ENCODE data around the gene UBALD1. TPM values are rescaled to one million over a fixed set of nuclear protein-coding genes. Genes with fewer than 3 reads are reported as not detected.

The UBALD1 gene
- total RNA-seq, 4 donors from 2014 or later = 13.5 to 19.0 (median 15.4) TPM

DNA sequence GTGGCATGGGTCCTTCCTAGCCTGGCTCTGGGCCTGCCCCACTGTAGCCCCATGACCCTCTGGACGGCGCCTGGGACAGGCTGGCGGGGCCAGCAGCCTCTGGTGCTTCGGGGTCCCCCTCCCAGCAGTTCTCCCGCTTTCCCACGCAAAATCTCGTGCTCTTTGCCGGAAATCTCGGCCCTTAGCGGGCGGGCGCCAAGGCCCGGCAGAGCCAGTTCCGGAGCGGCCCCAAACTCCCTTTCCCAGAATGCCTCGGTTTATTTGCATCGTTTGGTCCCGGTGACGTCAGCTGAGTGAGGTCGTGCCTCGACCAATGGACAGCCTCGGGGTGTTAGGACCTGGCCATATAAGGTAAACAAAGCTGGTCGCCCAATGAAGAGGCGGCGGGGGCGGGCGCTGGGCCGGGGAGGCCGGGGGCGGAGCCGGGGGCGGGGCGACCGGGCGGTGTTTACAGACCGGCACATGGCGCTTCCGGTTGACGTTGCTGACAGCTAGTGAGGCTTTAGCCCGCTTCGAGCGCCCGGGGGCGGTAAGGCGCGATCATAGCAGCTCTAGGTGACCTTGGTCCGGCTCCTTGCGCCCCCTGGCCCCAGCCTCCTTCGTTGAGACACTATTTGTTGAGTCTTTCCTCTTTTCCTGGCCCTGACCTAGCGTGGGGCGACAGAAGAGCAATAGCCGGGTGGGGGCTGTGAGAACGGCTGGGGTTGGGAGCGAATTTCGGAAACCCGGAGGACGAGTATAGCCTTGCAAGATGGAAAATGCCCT lies 1.5 kb upstream of the UBALD1 start:
- peak overlapping the region; percentile 95 to 99 (median 97) for H3K27ac ChIP-seq
- TF ChIP-seq POLR2A (IDR thresholded peaks at IDR 0.05) (peak; percentile 94), CTCF (IDR thresholded peaks at IDR 0.05 in 4 of 5, conservative IDR thresholded peaks at IDR 0.05 in 1 of 5) (peak in 2 of 5 experiments; percentile 28 to 40)
- intact Hi-C loops (cut with DNase I; ENCODE audit: low total_unique reads) (loop anchor here (1.0 to 10.0 kb wide), 5 partner anchors 77 to 459 kb away; partner anchors contain the start of genes ALG1, ANKS3, CDIP1 and DNAAF8), in situ Hi-C loops (cut with MboI; ENCODE audit: low sequenced_read_pairs in 4 of 4) (loop anchor here in 1 of 4 donors (25.0 kb wide), 1 partner anchor 104 kb away; no protein-coding TSS in a partner anchor)
- no peaks in the 10 kb centered on the region for H3K9me3 ChIP-seq
- H3K36me3 ChIP-seq = no peaks in the 10 kb centered on the region
- H3K27me3 ChIP-seq = no peaks in the 10 kb centered on the region
- peak; percentile 90 to 91 for ATAC-seq
- H3K4me3 ChIP-seq = peak overlapping the region; percentile 64 to 91 (median 80)
- peaks cover 42 to 60% of the 10 kb centered on the region in 2 donors for H3K4me1 ChIP-seq
- peak; percentile 100 for DNase-seq

- intact Hi-C loops (cut with DNase I; ENCODE audit: low total_unique reads) = loop anchor here (1.0 to 10.0 kb wide), 5 partner anchors 77 to 459 kb away; partner anchors contain the start of genes ALG1, ANKS3, CDIP1 and DNAAF8
- Histone ChIP-seq H3K9me3 (no peaks in the 10 kb centered on the region), H3K4me1 (peaks cover 45 to 66% of the 10 kb centered on the region in 2 donors), H3K27me3 (no peaks in the 10 kb centered on the region), H3K4me3 (peak overlapping the region; percentile 73 to 91 (median 88)), H3K36me3 (no peaks in the 10 kb centered on the region), H3K27ac (peak overlapping the region; percentile 87 to 99 (median 96))
- DNase-seq (peak in 1 of 2 donors; percentile 46), ATAC-seq (peak; percentile 14)
- TF ChIP-seq POLR2A (IDR thresholded peaks at IDR 0.05) (no peak), CTCF (IDR thresholded peaks at IDR 0.05 in 4 of 5, conservative IDR thresholded peaks at IDR 0.05 in 1 of 5) (no peak)
- in situ Hi-C loops (cut with MboI; ENCODE audit: low sequenced_read_pairs in 4 of 4) = loop anchor here in 1 of 4 donors (25.0 kb wide), 1 partner anchor 103 kb away; no protein-coding TSS in a partner anchor
Observed at GRCh38 chr16:4615384-4616046, 827 bp upstream of the UBALD1 start.

DNA sequence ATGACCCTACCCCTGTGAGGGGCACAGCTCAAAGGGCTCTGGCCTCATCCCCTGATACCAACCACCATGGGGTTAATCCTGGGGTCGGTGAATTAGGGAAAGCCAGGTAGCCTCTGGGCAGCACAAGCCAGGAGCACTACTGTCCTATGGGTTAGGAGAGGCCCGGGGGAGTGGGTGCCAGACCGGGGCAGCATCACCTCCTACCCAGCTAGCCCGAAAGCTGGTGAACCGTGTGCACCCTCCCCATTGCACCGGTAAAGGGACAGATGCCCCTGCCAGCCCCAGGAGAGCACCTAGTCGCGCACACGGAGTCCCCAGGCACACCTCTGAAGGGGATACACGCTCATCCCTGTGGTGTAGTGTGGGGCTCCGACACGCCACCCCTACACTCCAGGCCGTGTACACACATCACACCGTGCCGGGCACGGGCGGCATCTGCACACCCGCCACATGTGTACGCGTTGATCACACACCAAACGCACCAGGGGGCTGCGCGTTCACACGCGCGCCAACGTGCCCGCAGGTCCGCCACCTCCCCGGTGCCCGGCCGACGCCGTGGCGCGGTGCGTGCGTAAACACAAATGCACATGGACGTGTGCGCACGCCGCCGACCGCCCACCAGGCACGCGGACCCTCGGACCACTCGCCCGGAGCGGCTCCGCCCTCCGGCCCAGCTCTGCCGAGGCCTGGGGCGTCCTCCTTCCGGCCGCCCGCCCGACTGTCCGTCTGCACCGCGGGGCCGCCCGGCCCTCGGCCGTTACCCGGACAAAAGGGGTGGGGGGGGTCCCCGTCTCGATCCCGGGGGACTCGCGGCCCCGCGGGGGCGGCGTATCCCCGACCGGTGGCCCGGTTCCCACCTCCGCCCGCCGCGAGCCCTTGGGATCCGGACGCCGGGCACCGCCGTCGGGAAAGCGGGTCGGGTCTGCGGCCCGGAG lies 785 bp downstream of the UBALD1 start:
- H3K4me3 ChIP-seq = peak overlapping the region; percentile 73 to 91 (median 88)
- ATAC-seq = no peak
- peak overlapping the region; percentile 87 to 99 (median 96) for H3K27ac ChIP-seq
- H3K27me3 ChIP-seq = no peaks in the 10 kb centered on the region
- TF ChIP-seq POLR2A (IDR thresholded peaks at IDR 0.05) = no peak
- peaks cover 45 to 64% of the 10 kb centered on the region in 2 donors for H3K4me1 ChIP-seq
- peaks cover 0 to 6% of the 10 kb centered on the region in 2 donors for H3K36me3 ChIP-seq
- in situ Hi-C loops (cut with MboI; ENCODE audit: low sequenced_read_pairs in 4 of 4) (loop anchor here in 1 of 4 donors (25.0 kb wide), 1 partner anchor 102 kb away; no protein-coding TSS in a partner anchor), intact Hi-C loops (cut with DNase I; ENCODE audit: low total_unique reads) (loop anchor here (10.0 kb wide), 1 partner anchor 461 kb away; the partner anchor contains the start of gene ALG1)
- DNase-seq = no peak
- H3K9me3 ChIP-seq = no peaks in the 10 kb centered on the region

GRCh38 chr16:4612977-4613635 lies 1.6 kb downstream of the UBALD1 start:
- Histone ChIP-seq H3K4me3 (peak overlapping the region; percentile 73 to 91 (median 88)), H3K27me3 (no peaks in the 10 kb centered on the region), H3K27ac (peak overlapping the region; percentile 87 to 99 (median 96)), H3K4me1 (peaks cover 45 to 58% of the 10 kb centered on the region in 2 donors), H3K36me3 (peaks cover 0 to 12% of the 10 kb centered on the region in 2 donors), H3K9me3 (no peaks in the 10 kb centered on the region)
- intact Hi-C loops (cut with DNase I; ENCODE audit: low total_unique reads) (loop anchor here (10.0 kb wide), 1 partner anchor 462 kb away; the partner anchor contains the start of gene ALG1), in situ Hi-C loops (cut with MboI; ENCODE audit: low sequenced_read_pairs in 4 of 4) (loop anchor here in 1 of 4 donors (25.0 kb wide), 1 partner anchor 101 kb away; no protein-coding TSS in a partner anchor)
- TF ChIP-seq CTCF (IDR thresholded peaks at IDR 0.05 in 4 of 5, conservative IDR thresholded peaks at IDR 0.05 in 1 of 5) (no peak), POLR2A (IDR thresholded peaks at IDR 0.05) (no peak)
- DNase-seq = no peak
- ATAC-seq = no peak
